BE2C (cell line): ENCODE measurements around the gene COL9A3.
A peak's percentile ranks its signal among the peaks of the same experiment; 100 is the strongest.

Source experiments
- DNase-seq: peaks from one replicate; pipeline ENCODE4 v3.0.0-alpha.2; 2020
- H3K27me3 ChIP-seq: fragments of 250-450 bp; sonication (Bioruptor Pico); 2 replicates; pipeline ENCODE4 v1.5.1; 2020; ENCODE audit warnings: mild to moderate bottlenecking
- H3K36me3 ChIP-seq: fragments of 250-450 bp; sonication (Bioruptor Pico); 2 replicates; pipeline ENCODE4 v1.5.1; 2020; ENCODE audit warnings: mild to moderate bottlenecking
- H3K4me1 ChIP-seq: fragments of 250-450 bp; sonication (Bioruptor Pico); 2 replicates; pipeline ENCODE4 v1.5.1; 2020
- H3K4me3 ChIP-seq: 2 replicates; pipeline ENCODE4 v1.5.1; 2011; ENCODE audit warnings: low read depth, low read length
- H3K9me3 ChIP-seq: fragments of 250-450 bp; sonication (Bioruptor Pico); 2 replicates; pipeline ENCODE4 v1.5.1; 2020
- TF ChIP-seq, protein P1 (sequence below): IDR thresholded peaks from 2 replicates; pipeline ENCODE4 v1.5.1; 2012; ENCODE audit warnings: mild to moderate bottlenecking, low read depth, low read length

The COL9A3 gene

DNA sequence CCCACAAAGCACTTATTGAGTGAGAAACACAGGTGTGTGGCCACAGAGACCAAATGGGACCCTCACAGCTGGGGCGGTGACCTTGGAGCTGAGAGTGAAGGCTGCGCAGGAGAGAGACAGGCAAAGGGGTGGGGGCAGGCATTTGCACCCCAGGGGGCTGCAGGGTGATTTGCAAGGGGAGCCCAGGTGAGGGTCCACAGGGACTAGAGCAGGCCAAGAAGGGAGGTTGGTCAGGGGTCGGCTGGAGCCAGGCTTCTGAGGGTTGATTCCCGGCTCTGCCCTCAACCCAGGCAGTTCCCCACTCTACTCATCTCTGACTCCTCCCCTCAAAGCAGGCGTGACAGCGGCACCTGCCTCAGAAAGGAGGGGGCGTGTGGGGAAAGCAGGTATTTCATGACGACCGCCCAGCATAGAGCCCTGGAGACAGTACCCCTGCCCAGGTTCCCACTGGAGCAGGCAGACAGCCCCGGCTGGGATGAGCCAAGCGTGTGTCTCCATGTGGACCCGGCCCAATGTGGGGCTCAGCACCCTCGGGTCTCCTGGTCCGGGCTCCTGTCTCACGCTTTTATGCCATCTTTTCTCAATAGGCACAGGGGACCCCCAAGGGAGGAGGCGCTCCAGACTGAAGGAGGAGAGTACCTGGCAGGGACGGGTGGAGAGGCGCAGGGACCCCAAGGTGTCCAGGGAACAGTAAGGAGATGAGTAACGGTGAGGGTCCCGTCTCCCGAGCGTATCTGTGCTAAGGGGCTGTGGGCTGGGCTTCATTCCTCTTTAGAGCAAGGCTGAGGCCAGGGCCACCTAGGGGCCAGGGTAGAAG is 23.7 kb upstream of the COL9A3 start:
- no peak for DNase-seq
- Histone ChIP-seq H3K36me3 (peaks cover 5% of the 10 kb centered on the region), H3K27me3 (no peaks in the 10 kb centered on the region), H3K4me1 (peaks cover 7% of the 10 kb centered on the region; the same call in 1 of the 2 replicates), H3K4me3 (no peak overlapping the region), H3K9me3 (no peaks in the 10 kb centered on the region)
- TF ChIP-seq, protein P1, sequence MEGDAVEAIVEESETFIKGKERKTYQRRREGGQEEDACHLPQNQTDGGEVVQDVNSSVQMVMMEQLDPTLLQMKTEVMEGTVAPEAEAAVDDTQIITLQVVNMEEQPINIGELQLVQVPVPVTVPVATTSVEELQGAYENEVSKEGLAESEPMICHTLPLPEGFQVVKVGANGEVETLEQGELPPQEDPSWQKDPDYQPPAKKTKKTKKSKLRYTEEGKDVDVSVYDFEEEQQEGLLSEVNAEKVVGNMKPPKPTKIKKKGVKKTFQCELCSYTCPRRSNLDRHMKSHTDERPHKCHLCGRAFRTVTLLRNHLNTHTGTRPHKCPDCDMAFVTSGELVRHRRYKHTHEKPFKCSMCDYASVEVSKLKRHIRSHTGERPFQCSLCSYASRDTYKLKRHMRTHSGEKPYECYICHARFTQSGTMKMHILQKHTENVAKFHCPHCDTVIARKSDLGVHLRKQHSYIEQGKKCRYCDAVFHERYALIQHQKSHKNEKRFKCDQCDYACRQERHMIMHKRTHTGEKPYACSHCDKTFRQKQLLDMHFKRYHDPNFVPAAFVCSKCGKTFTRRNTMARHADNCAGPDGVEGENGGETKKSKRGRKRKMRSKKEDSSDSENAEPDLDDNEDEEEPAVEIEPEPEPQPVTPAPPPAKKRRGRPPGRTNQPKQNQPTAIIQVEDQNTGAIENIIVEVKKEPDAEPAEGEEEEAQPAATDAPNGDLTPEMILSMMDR = no peak

DNA sequence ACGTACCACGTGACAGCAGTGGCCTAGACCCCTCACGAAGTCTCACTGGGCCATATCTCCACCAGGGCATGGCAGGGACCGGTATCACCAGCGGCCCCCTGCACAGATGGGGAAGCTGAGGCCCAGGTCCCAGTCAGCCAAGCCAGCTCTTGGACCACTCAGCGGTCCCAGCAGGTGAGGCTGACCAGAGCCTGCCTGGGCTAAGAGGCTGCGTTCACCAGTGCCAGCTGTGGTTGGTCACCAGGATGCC is 23.2 kb upstream of the COL9A3 start:
- no peak for DNase-seq
- Histone ChIP-seq H3K27me3 (no peaks in the 10 kb centered on the region), H3K4me3 (peak overlapping the region; percentile 27; the same call in 1 of the 2 replicates), H3K36me3 (peaks cover 11% of the 10 kb centered on the region), H3K4me1 (peaks cover 7% of the 10 kb centered on the region; the same call in 1 of the 2 replicates), H3K9me3 (no peaks in the 10 kb centered on the region)
- TF ChIP-seq, protein P1 = no peak

DNA sequence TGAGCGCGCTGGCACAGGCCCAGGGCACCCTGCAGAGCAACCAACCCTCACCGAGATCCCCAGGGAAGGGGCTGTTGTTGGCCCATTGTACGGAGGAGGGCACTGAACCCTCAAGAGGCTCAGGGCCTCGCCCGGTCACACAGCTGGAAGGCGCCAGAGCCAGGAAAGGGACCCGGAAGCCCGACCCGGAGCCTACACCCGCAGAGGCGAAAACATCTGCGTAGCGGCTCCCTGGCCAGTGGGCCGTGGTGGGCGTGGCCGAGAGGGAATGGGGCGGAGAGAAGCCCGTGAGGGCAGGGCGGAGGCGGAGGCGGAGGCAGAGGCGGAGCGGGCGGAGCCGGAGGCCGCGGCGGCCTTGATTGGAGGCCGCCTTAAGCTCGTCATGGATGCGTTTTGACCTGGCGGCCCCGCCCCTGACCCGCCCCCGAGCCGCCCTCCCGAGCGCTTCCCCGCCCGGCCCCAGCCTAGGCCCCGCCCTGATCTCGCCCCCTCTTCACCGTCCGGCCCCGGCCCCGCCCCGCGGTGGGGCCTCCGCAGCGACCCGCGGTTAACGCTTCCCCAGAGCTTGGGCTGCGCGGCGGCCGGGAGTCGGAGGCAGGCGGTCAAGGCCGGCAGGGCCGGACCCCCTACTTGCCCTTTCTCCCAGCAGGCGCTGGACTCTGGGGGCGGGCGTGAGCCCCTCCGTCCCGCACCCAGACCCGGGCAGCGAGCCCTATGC is 22.7 kb upstream of the COL9A3 start:
- Histone ChIP-seq H3K9me3 (no peaks in the 10 kb centered on the region), H3K36me3 (peaks cover 15% of the 10 kb centered on the region), H3K4me1 (0 out of 2 replicates have a peak, but pooled peaks cover 3% of the 10 kb centered on the region), H3K27me3 (no peaks in the 10 kb centered on the region), H3K4me3 (peak overlapping the region; percentile 61)
- TF ChIP-seq, protein P1 = no peak
- peak; percentile 99 for DNase-seq

DNA sequence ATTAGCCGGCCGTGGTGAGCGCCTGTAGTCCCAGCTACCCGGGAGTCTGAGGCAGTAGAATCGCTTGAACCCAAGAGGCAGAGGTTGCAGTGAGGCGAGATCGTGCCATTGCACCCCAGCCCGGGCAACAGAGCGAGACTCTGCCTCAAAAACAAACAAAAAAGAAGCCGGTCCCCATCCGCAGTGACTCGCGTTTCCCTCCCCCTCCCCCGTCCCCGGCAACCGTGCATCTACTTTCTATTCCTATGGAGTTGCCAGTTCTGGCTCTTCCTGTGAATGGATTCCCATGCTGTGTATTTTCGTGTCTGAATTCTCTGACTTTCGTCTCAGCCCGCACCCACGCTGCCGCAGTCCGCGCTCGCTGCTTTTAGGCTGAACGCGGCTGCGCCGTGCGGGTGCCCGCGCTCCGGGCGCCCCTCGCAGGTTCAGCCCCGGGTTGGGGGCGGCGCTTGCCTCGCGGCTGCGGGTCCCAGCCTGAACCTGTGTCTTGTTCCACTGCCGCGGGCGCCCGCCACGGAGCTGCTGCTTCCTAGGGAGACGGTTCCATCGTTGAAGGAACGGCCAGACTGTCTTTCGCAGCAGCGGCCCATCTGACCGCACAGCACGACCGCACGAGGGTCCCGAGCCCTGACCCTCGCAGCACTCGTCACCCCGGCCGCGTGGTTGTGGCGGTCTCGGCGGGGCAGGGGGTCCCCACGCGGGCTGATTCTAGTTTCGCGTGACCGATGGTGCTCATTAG is 21.7 kb upstream of the COL9A3 start:
- Histone ChIP-seq H3K4me1 (0 out of 2 replicates have a peak, but pooled peaks cover 3% of the 10 kb centered on the region), H3K4me3 (peak overlapping the region; percentile 61), H3K9me3 (no peaks in the 10 kb centered on the region), H3K36me3 (peaks cover 22% of the 10 kb centered on the region), H3K27me3 (no peaks in the 10 kb centered on the region)
- DNase-seq = peak; percentile 90
- TF ChIP-seq, protein P1 = no peak

DNA sequence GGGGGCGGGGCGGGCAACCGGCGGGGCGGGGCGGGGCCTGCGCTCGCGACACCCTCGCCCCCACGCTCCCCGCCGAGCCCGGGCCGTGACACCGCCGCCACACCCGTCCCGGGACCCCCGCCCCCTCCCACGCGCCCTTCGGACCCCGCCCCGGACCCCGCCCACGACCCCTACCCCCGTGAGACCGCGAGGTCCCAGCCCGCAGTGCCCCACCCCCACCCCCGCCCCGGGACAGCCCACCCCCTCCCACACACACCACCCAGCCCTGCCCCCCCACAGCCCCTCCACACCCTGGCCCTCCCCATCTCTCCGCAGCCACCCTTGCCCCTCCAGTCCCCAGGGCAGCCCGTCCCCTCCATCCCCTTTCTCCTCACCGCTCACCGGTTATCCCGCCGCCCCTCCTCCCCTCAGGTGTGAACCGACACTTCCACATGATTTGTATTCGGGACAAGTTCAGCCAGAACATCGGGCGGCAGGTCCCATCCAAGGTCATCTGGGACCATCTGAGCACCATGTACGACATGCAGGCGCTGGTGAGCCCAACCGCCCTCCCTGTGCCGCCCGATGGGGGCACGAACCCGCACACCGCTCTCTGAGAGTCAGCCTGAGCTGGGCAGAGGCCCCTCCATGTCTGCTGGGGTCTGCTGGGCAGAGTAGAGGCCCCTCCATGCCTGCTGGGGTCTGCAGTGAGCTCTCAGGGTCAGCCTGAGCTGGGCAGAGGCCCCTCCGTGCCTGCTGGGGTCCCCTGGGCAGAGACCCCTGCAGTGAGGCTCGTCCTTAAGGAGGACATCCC is 20.0 kb upstream of the COL9A3 start:
- no peaks in the 10 kb centered on the region for H3K9me3 ChIP-seq
- H3K4me3 ChIP-seq = peak overlapping the region; percentile 54

More for the DNA sequence above, 20.0 kb upstream of the COL9A3 start:
- H3K36me3 ChIP-seq = peaks cover 33% of the 10 kb centered on the region
- H3K4me1 ChIP-seq = 0 out of 2 replicates have a peak, but pooled peaks cover 3% of the 10 kb centered on the region
- TF ChIP-seq, protein P1 = no peak
- DNase-seq = no peak
- H3K27me3 ChIP-seq = no peaks in the 10 kb centered on the region
